ENCODE data around the gene CAMTA1.

CAMTA1 gene

DNA sequence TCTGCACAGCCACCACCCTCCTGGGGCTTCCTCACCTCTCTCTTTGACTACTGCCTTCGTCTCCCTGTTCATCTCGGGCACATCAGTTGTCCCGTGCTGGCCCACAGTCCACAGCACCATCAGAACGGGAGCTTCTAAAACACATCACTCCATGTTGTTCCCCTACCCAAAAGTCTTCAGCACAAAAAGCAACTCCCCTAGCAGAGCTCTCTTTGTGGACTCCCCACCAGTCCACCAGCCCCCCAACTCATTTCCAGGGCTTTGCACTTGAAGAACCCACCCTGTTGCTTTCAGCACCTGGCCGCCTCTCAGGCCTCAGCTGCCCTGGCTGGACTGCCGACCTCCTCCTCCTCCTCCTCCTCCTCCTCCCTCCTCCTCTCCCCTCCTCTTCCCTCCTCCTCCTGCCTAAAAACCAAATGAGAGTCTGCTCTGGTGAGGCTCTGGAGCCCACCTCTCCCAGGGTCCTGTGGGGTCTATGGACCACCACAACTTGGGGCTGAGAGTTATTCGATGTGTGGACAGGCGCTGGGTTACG lies 734.7 kb downstream of the CAMTA1 start:
- no peak for ATAC-seq
- no peak for TF ChIP-seq TOX (CRISPR knock-in tag; IDR thresholded peaks at IDR 0.05; ENCODE audit: borderline replicate concordance)
- TF ChIP-seq, protein P1, sequence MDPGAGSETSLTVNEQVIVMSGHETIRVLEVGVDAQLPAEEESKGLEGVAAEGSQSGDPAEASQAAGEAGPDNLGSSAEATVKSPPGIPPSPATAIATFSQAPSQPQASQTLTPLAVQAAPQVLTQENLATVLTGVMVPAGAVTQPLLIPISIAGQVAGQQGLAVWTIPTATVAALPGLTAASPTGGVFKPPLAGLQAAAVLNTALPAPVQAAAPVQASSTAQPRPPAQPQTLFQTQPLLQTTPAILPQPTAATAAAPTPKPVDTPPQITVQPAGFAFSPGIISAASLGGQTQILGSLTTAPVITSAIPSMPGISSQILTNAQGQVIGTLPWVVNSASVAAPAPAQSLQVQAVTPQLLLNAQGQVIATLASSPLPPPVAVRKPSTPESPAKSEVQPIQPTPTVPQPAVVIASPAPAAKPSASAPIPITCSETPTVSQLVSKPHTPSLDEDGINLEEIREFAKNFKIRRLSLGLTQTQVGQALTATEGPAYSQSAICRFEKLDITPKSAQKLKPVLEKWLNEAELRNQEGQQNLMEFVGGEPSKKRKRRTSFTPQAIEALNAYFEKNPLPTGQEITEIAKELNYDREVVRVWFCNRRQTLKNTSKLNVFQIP (CRISPR knock-in tag; IDR thresholded peaks at IDR 0.05; ENCODE audit: borderline replicate concordance, low read depth) = no peak
- no peak for TF ChIP-seq ZNF8 (CRISPR knock-in tag; IDR thresholded peaks at IDR 0.05)
- no peak for TF ChIP-seq BACH2 (CRISPR knock-in tag; IDR thresholded peaks at IDR 0.05; ENCODE audit: borderline replicate concordance)
- TF ChIP-seq ISL1 (CRISPR knock-in tag; IDR thresholded peaks at IDR 0.05) = no peak
- TF ChIP-seq PPARA (CRISPR knock-in tag; IDR thresholded peaks at IDR 0.05; ENCODE audit: borderline replicate concordance) = no peak
- TF ChIP-seq, protein P2, sequence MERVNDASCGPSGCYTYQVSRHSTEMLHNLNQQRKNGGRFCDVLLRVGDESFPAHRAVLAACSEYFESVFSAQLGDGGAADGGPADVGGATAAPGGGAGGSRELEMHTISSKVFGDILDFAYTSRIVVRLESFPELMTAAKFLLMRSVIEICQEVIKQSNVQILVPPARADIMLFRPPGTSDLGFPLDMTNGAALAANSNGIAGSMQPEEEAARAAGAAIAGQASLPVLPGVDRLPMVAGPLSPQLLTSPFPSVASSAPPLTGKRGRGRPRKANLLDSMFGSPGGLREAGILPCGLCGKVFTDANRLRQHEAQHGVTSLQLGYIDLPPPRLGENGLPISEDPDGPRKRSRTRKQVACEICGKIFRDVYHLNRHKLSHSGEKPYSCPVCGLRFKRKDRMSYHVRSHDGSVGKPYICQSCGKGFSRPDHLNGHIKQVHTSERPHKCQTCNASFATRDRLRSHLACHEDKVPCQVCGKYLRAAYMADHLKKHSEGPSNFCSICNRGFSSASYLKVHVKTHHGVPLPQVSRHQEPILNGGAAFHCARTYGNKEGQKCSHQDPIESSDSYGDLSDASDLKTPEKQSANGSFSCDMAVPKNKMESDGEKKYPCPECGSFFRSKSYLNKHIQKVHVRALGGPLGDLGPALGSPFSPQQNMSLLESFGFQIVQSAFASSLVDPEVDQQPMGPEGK (CRISPR knock-in tag; IDR thresholded peaks at IDR 0.05; ENCODE audit: borderline replicate concordance) = no peak
- TF ChIP-seq ESRRG (CRISPR knock-in tag; IDR thresholded peaks at IDR 0.05) = no peak
- TF ChIP-seq, protein P3, sequence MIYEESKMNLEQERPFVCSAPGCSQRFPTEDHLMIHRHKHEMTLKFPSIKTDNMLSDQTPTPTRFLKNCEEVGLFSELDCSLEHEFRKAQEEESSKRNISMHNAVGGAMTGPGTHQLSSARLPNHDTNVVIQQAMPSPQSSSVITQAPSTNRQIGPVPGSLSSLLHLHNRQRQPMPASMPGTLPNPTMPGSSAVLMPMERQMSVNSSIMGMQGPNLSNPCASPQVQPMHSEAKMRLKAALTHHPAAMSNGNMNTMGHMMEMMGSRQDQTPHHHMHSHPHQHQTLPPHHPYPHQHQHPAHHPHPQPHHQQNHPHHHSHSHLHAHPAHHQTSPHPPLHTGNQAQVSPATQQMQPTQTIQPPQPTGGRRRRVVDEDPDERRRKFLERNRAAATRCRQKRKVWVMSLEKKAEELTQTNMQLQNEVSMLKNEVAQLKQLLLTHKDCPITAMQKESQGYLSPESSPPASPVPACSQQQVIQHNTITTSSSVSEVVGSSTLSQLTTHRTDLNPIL (CRISPR knock-in tag; IDR thresholded peaks at IDR 0.05; ENCODE audit: low read depth) = no peak

DNA sequence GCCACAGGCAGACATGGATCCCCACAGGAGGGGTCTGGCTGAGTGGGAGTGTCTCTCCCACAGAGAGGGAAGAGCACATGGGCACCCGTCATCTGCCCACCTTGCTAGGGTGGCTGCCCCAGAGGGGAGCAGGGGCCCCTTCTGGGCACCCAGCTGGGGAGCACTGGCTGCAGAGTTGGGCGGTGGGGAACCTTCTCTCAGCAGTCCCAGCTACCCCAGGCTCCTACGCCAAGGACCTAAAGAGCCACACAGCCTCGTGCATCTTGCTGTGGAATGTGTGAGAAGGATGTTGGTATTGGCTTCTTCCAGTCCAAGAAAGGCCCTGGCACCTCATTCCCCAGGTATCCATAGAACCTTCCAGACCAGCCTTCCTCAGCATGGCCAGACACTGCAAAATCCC lies 735.2 kb downstream of the CAMTA1 start:
- no peak for ATAC-seq
- TF ChIP-seq, protein P3 (CRISPR knock-in tag; IDR thresholded peaks at IDR 0.05; ENCODE audit: low read depth) = no peak
- no peak for TF ChIP-seq CSDC2 (CRISPR knock-in tag; IDR thresholded peaks at IDR 0.05)
- TF ChIP-seq BACH2 (CRISPR knock-in tag; IDR thresholded peaks at IDR 0.05; ENCODE audit: borderline replicate concordance) = no peak
- TF ChIP-seq ZFP3 (CRISPR knock-in tag; IDR thresholded peaks at IDR 0.05) = no peak
- TF ChIP-seq OSR1 (CRISPR knock-in tag; IDR thresholded peaks at IDR 0.05) = no peak
- TF ChIP-seq, protein P1 (CRISPR knock-in tag; IDR thresholded peaks at IDR 0.05; ENCODE audit: borderline replicate concordance, low read depth) = no peak
- no peak for TF ChIP-seq TCF4 (CRISPR knock-in tag; IDR thresholded peaks at IDR 0.05; ENCODE audit: borderline replicate concordance)
- TF ChIP-seq, protein P2 (CRISPR knock-in tag; IDR thresholded peaks at IDR 0.05; ENCODE audit: borderline replicate concordance) = no peak
- TF ChIP-seq ZFP30 (CRISPR knock-in tag; IDR thresholded peaks at IDR 0.05) = no peak
- TF ChIP-seq ZNF8 (CRISPR knock-in tag; IDR thresholded peaks at IDR 0.05) = no peak
- TF ChIP-seq PPARA (CRISPR knock-in tag; IDR thresholded peaks at IDR 0.05; ENCODE audit: borderline replicate concordance) = no peak

DNA sequence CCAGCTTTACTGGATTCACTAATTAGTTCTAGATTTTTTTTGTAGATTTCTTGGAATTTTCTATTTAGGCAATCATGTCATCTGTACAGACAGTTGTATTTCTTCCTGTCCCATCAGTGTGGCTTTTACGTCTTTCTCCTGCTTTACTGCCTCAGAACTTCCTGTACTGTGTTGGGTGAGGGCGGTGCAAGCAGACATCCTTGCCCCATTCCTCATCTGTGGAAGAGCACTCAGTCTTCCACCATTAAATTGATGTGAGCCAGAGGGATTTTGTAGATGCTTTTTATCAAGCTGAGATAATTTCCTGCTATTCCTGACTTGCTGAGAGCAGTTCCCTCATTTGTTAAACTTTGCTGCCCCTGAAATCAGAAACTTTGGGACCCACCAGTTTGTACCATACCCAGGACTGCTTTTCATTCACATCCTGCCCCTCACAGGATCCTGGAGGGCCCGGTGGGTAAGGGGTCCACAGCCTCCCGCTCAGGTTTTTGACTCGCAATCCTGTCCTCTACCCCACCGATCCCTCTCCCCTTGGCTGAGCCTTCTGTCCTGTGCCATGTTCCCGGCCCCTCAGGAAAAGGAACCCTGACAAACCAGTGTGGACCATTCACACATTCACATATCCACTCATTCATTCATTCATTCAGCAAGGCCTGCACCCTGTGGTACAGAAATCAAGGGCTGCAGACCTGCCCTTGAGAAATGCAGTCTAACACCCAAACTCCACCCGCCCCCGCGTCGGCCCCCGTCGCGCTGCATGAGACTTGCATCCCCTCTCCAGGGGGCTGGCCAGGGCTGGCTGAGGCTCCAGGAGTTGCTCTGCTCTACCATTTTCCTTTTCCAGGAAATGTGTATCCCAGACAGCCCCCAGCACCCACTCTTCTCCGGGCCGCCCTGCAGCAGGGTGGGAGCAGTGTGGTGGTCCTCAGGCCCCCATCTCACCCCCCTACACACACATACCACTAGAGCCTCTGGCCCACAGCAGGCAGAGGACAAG lies 739.4 kb downstream of the CAMTA1 start:
- peak; percentile 38; the same call in 1 of the 3 replicates for ATAC-seq
- TF ChIP-seq, protein P3 (CRISPR knock-in tag; IDR thresholded peaks at IDR 0.05; ENCODE audit: low read depth) = no peak
- TF ChIP-seq, protein P2 (CRISPR knock-in tag; IDR thresholded peaks at IDR 0.05; ENCODE audit: borderline replicate concordance) = no peak
- no peak for TF ChIP-seq ZFP30 (CRISPR knock-in tag; IDR thresholded peaks at IDR 0.05)
- TF ChIP-seq RARB (CRISPR knock-in tag; IDR thresholded peaks at IDR 0.05) = no peak
- TF ChIP-seq, protein P4, sequence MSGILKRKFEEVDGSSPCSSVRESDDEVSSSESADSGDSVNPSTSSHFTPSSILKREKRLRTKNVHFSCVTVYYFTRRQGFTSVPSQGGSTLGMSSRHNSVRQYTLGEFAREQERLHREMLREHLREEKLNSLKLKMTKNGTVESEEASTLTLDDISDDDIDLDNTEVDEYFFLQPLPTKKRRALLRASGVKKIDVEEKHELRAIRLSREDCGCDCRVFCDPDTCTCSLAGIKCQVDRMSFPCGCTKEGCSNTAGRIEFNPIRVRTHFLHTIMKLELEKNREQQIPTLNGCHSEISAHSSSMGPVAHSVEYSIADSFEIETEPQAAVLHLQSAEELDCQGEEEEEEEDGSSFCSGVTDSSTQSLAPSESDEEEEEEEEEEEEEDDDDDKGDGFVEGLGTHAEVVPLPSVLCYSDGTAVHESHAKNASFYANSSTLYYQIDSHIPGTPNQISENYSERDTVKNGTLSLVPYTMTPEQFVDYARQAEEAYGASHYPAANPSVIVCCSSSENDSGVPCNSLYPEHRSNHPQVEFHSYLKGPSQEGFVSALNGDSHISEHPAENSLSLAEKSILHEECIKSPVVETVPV (CRISPR knock-in tag; IDR thresholded peaks at IDR 0.05) = no peak
- no peak for TF ChIP-seq ZFP3 (CRISPR knock-in tag; IDR thresholded peaks at IDR 0.05)
- TF ChIP-seq ZNF8 (CRISPR knock-in tag; IDR thresholded peaks at IDR 0.05) = no peak
- TF ChIP-seq PPARA (CRISPR knock-in tag; IDR thresholded peaks at IDR 0.05; ENCODE audit: borderline replicate concordance) = no peak
- no peak for TF ChIP-seq ZC3H10 (CRISPR knock-in tag; IDR thresholded peaks at IDR 0.05)
